Measurements from ENCODE around the gene TIMP3.
"Not testable (repeated sequence)": the region's sequence is repeated elsewhere in the genome, so short reads cannot be mapped to it uniquely, and the experiment has no call there.

The TIMP3 gene

DNA sequence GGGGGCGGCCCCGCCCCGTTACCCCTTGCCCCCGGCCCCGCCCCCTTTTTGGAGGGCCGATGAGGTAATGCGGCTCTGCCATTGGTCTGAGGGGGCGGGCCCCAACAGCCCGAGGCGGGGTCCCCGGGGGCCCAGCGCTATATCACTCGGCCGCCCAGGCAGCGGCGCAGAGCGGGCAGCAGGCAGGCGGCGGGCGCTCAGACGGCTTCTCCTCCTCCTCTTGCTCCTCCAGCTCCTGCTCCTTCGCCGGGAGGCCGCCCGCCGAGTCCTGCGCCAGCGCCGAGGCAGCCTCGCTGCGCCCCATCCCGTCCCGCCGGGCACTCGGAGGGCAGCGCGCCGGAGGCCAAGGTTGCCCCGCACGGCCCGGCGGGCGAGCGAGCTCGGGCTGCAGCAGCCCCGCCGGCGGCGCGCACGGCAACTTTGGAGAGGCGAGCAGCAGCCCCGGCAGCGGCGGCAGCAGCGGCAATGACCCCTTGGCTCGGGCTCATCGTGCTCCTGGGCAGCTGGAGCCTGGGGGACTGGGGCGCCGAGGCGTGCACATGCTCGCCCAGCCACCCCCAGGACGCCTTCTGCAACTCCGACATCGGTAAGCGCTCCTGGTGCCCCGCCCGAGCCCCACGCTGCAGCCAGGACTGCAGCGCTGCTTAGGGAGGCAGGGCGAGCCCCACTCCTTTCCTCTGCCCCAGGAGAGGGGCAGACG lies at the start of gene TIMP3:
TIMP3 (plus strand) TSS at position 169 of the 700 bp plus-strand sequence; CDS start at position 466, 297 bp downstream.
- no peak for DNase-seq

DNA sequence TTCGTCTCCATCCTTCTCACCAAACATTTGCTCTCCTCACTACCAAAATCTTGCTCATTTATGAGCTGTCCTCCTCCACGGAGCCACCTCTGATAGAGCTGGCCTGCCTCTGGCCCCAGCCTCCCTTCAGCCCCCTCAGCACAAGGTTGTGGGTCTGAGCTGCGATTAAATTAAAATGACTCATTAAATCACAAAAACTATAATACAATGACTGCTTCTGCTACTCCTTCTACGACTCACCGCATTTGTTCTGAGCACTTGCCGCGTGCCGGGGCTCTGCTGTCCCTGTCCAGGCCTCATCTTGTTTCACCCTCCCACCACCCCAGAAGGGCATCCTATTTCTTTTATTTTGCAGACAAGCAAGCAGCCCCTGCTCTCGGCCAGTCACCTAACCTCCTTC lies 49.2 kb upstream of the TIMP3 start:
- DNase-seq: no peak

GRCh38 chr22:32752816-32753520 lies 48.5 kb upstream of the TIMP3 start:
- DNase-seq: no peak

- no peak for DNase-seq
Measured at GRCh38 chr22:32753591-32753990, 47.9 kb upstream of the TIMP3 start.

- DNase-seq: no peak
Measured at GRCh38 chr22:32754413-32755041, 47.0 kb upstream of the TIMP3 start.

GRCh38 chr22:32757086-32757762 lies 44.3 kb upstream of the TIMP3 start:
- not testable (repeated sequence) for DNase-seq

- DNase-seq: no peak
Measured at GRCh38 chr22:32758866-32759385, 42.6 kb upstream of the TIMP3 start.

GRCh38 chr22:32760396-32760795 lies 41.1 kb upstream of the TIMP3 start:
- DNase-seq: no peak

- DNase-seq: no peak
Measured at GRCh38 chr22:32760815-32761214, 40.7 kb upstream of the TIMP3 start.

GRCh38 chr22:32761251-32761903 lies 40.1 kb upstream of the TIMP3 start:
- DNase-seq: no peak

- no peak for DNase-seq
Measured at GRCh38 chr22:32764330-32765131, 37.0 kb upstream of the TIMP3 start.

GRCh38 chr22:32765132-32765618 lies 36.3 kb upstream of the TIMP3 start:
- no peak for DNase-seq

GRCh38 chr22:32771756-32772155 lies 29.7 kb upstream of the TIMP3 start:
- no peak for DNase-seq

DNA sequence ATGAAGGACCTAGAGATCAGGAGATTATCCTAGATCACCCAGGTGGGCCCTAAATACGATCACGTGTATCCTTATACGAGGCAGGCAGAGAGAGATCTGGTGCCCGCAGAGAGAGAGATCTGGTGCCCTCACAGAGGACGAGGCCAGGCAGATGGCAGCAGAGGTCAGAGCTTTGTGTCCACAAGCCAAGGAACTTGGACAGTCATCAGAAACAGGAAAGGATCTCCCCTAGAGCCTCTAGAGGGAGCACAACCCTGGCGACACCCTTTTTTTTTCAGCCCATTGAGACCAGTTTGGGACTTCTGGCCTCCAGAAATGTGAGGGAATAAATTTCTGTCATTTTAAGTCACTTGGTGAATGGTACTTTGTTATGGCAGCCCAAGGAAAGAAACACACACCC lies 25.5 kb upstream of the TIMP3 start:
- DNase-seq: no peak

GRCh38 chr22:32776397-32776796 lies 25.1 kb upstream of the TIMP3 start:
- DNase-seq: no peak

DNA sequence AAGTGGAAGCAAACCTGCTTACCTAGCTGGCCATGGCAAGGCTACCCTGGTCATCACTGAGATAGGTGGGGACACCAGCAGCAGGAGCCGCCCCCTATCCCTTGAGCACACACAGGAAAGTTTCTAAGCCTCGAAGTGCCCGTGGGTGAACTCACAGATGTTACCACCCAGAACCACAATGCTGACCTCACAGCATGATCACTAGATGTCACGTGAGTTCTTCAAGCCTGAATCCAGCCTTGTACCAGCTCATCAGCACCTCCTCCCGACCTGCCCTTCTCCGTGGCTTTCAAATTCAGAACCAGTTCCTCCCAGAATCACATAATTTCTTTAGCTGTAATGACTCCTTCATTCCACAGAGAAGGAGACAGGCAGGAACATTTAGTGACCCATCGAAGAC lies 24.7 kb upstream of the TIMP3 start:
- no peak for DNase-seq

- DNase-seq: no peak
Measured at GRCh38 chr22:32777987-32778386, 23.5 kb upstream of the TIMP3 start.

- DNase-seq: no peak
Measured at GRCh38 chr22:32780726-32781310, 20.7 kb upstream of the TIMP3 start.

DNA sequence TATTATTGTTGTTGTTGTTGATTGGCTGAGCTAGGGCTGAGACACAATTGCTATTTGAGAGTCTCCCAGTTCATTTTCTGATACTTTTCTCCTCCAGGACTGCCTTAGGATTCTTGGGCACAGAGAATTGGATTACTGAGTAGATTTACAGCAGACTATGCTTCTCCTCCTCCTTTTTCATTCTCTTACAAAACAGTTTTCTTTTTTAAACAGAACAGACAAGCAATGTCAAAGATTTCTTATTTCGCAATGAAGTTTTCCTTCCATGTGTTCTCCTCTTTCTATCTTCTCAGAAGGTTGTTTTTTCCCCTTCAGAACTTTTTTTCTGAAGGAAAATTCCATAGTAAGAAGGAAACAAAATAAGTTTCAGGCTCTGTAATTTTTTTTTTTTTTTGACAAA lies 19.8 kb upstream of the TIMP3 start:
- no peak for DNase-seq

- no peak for DNase-seq
Measured at GRCh38 chr22:32785321-32786026, 16.0 kb upstream of the TIMP3 start.

DNA sequence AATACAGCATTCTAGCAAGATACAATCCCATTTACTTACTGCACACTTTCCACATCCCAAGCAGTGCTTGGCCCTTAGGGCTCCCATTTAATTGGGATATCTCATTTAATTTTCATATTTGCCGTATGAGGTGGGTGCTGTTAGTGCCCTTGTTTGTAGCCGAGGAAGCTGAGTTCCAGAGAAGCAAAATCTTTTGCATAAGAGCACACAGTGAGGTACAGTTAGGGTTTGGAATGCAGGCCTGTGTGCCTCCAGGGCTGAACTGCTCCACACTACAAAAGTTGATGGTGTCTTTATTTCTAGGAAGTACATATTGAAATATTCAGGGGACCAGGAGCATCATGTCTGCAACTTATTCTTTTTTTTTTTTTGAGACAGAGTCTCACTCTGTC lies 15.5 kb upstream of the TIMP3 start:
- DNase-seq: no peak

Data from NCI-H748 treated with DMSO at 0.1 percent for 48 hours (cell line).